8988T (cell line): ENCODE data around the gene TMEM217.
A peak's percentile ranks its signal among the peaks of the same experiment; 100 is the strongest.

Source experiments
- DNase-seq: peaks from one replicate; pipeline ENCODE4 v3.0.0; 2011

Gene TMEM217

GRCh38 chr6:37243131-37243815 is 14.7 kb downstream of the TMEM217 start:
- no peak for DNase-seq

GRCh38 chr6:37242429-37243052 is 15.4 kb downstream of the TMEM217 start:
- DNase-seq = no peak

- DNase-seq = no peak
These were observed 16.0 kb downstream of the TMEM217 start for GRCh38 chr6:37241775-37242428.

DNA sequence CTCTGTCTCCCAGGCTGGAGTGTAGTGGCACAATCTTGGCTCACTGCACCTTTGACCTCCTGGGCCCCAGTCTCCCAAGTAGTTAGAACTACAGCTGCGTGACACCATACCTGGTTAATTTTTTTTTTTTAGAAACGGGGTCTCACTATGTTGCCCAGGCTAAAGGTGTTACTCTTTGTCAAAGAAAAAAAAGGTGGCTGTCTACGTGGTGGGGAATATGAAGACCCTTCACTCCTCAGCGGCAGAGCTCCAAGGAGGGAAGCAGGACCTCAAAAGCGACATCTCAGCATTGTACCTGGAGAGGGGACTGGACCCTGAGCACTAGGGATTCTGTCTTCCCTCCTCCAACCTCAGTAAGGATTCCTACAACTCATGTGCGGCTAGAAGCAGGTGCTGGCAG is 16.8 kb downstream of the TMEM217 start:
- no peak for DNase-seq

DNA sequence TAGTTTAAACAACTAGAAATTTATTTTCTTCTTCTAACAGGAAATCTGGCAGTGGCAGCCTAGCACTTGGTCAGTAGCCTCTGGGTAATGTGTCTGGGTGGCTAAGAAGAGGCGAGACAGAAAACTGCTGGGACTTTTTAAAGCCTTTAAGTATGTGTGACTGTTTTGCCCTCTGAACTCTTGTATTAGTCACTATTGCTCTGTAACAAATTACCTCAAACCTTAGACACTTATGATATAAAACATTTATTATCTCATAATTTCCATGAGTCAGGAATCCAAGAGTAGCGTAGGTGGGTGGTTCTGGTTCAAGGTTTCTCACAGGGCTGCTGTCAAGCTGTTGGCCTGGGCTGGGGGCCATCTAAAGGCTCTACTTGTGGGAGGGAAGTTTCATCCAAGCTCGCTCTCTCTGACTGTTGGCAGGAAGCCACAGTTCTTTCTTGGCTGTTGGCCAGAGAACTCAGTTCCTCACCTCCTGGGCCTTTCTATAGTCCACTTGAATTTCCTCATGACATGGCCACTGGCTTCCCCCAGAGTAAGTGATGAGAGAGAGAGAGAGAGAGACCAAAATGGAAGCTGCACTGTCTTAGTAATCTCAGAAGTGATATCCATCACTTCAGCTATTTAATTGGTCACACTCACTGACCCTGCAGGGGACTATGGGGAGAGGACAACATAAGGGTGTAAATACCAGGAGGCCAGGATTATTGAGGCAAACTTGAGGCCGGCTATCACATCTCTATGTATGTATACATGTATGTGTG is 17.8 kb downstream of the TMEM217 start:
- no peak for DNase-seq

DNA sequence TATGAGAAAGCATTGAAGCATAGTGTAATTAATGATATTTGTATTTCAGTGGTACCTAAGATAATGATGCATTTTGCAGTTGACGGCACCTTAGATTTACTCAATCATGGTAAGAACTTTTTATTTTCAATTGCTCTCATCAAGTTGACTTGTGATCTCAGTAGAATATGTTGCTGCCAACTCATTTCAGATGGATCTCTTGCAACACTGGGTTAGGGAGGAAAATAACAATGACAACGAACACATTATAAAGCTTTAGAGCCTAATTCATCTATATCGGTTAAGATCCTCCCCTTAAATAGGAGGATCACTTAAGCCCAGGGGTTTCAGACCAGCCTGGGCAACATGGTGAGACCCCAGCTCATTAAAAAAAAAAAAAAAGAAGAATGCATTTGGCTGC is 18.4 kb downstream of the TMEM217 start:
- DNase-seq = no peak

- DNase-seq = no peak
These were observed 19.6 kb downstream of the TMEM217 start for GRCh38 chr6:37238381-37238780.

- DNase-seq = no peak
These were observed 20.2 kb downstream of the TMEM217 start for GRCh38 chr6:37237789-37238188.

DNA sequence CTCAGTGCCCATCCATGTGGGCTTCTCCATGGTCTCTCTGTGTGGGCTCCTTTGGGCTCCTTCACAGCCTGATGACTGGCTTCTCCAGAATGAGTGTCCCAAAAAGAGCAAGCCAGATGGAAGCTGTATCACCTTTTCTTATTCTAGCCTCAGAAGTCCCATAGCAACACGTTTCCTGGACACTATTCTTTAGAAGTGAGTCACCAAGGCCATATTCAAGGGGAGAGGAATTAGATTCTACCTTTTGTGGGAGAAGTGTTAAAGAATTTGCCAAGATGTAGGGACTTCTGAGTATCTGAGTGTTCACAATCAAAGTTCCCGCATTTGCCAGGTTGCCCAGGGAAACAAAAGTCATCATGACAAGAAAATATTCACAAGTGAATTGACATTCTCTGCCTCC is 21.0 kb downstream of the TMEM217 start:
- DNase-seq = no peak

GRCh38 chr6:37233541-37233940 is 24.4 kb downstream of the TMEM217 start:
- DNase-seq = no peak

- no peak for DNase-seq
These were observed 25.4 kb downstream of the TMEM217 start for GRCh38 chr6:37232430-37233017.

DNA sequence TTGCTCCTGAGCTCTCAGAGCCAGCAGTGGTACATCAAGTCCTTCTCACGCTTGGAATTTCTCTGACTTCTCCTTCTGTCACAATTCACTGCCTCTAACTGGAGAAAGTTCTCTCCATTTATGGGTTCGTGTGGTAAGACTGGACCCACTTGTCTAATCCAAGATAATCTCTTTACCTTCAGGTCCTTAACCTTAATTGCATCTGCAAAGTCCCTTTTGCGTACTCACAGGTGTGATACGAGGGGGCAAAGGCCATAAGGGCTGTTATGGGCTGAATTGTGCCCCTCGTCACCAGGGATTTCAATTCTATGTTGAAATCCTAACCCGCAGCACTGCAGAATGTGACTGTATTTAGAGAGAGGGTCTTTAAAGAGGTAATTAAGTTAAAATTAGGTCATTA is 27.8 kb downstream of the TMEM217 start:
- no peak for DNase-seq

DNA sequence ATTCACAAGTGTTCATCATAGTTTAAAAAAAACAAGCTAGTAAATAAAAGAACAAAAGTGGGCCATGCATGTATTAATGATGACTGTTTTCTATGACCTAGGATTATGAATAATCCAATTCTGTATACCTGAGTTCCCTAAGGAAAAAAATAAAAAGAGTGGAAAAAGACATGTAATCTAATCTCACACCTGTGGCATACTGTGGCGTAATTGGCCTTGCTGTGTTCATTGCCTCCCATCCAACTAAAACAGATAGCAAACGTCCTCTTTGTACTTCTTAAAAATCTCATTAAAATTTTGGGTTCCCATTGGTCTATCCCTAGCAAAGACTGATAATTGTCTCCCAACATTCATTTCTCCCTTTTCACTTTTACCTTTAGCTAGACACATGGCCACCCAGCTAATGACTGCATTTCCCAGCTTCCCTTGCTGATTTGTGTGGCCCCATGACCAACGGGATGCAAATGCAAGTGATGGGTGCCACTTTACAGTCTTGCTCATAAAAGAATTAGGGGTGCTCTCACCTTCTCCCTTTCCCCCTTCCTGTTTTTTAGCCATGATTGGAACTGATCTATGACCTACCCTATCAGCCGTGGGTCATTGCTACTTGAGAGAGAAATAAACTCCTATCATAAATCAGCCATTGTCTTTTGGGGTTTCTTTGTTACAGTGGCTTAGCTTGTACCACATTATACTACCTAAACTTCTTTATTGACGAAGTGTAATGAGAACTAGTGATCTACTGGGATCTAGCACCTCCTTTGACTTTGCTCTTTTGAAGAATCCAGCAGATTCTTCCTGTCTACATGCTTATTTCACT is 32.4 kb downstream of the TMEM217 start:
- no peak for DNase-seq

DNA sequence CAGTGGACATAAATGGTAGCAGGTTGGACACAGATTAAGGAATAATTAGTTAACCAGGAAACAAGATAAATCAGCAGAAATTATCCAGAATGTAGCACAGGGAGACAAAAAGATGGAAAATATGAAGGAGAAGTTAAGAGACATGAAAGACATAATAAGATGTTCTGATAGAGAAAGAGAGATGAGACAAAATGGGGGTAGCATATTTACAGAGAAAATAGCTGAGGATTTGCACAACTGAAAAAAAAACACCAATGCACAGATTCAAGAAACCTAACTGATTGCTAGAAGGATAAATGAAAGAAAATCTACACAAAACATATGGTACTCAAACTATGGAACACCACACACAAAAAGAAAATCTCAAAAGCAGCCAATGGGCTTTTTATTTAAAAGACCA is 35.0 kb downstream of the TMEM217 start:
- DNase-seq = no peak

- peak; percentile 62 for DNase-seq
These were observed 35.6 kb downstream of the TMEM217 start for GRCh38 chr6:37222125-37222967.

GRCh38 chr6:37221585-37222124 is 36.3 kb downstream of the TMEM217 start:
- DNase-seq = no peak

GRCh38 chr6:37218511-37218910 is 39.4 kb downstream of the TMEM217 start:
- no peak for DNase-seq

DNA sequence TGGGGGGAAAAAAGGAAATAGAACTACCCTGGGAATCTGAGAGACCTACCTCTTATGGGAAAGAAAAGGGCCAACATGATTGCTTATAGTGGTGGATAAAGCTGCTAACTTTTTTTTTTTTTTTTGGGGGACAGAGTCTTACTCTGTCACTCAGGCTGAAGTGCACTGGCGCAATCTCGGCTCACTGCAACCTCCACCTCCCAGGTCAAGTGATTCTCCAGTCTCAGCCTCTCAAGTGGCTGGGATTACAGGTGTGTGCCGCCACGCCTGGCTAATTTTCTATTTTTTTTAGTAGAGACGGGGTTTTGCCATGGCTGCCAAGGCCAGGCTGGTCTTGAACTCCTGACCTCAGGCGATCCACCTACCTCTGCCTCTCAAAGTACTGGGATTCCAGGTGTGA is 39.9 kb downstream of the TMEM217 start:
- DNase-seq = no peak

DNA sequence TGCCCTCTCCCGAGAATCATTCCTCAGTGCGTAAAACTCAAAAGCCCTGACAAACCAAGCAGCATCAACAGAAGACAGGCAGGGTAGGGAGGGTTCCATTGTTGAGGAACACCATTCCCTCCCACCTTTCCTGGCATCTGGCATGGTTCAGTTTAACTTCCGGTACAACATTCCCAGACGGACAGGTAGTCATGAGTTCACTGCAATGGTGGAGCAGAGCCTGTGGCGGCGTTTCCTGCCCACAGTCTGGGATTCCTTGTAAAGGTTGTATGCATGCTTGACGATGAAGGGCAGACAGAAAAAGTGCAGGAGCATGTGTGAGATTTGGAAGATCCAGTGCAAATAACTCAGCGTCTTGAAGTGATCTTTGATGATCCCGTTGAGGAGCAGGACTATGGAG is 45.7 kb downstream of the TMEM217 start:
- no peak for DNase-seq

- peak; percentile 43 for DNase-seq
These were observed 47.5 kb downstream of the TMEM217 start for GRCh38 chr6:37210313-37210968.
